K562 (cell line): ENCODE measurements around the gene C10orf95. TPM values are rescaled to one million over a fixed set of nuclear protein-coding genes. Genes with fewer than 3 reads are reported as not detected.

Experiments
- ATAC-seq: fragments of 200-7000 bp; cut with Tn5 transposase; 3 replicates; pipeline ENCODE4 v1.9.1; 2020; ENCODE audit warnings: moderate library complexity
- BruUV-seq: library from RNA; stranded (reverse); fragments of 400-500 nt; replicated peaks from 2 replicates; lab custom pipeline; 2021; lab: Mats Ljungman, UMichigan
- CTCF ChIA-PET: fragments of 300-600 bp; formaldehyde crosslinking; extraction: SDS; loops from one replicate; lab custom pipeline; 2021; ENCODE audit warnings: low intra/inter-chr PET ratio; lab: Yijun Ruan, JAX
- POLR2A ChIA-PET: fragments of 300-600, 350-650 bp; sonication (Branson Sonifier 250); formaldehyde crosslinking; extraction: SDS; loops from one replicate; lab custom pipeline; 2021; ENCODE audit warnings: antibody characterized with exemption, inconsistent platforms; lab: Yijun Ruan, JAX
- DNase-seq, 4 experiments: peaks; one replicate each; pipeline versions ENCODE4 v3.0.0 to v3.0.0-alpha.2; 2011 to 2018; ENCODE audit warnings: low spot score in 3 of 4, mixed read lengths in 3 of 4; ENCODE audit errors: extremely low read depth in 1 of 4
- FAIRE-seq: peaks from 2 replicates; lab custom pipeline; 2011; peaks lifted over from hg19 to GRCh38; lab: Jason Lieb, UNC
- H2AFZ ChIP-seq: 2 replicates; pipeline ENCODE4 v1.6.0; 2011; ENCODE audit warnings: low read depth, low read length, control low read depth, inconsistent platforms
- H3K27ac ChIP-seq: fragments of 200-600 bp; 3 replicates; pipeline ENCODE4 v1.8.0; 2011; ENCODE audit warnings: low read depth, mild to moderate bottlenecking, control low read depth, inconsistent platforms, low read length, moderate library complexity, mixed read lengths; ENCODE audit errors: extremely low read depth
- H3K27me3 ChIP-seq, 2 experiments: fragments of 300-600 bp in 1 of 2; 2 replicates in 1 of 2; 3 replicates in 1 of 2; pipeline versions ENCODE4 v1.6.0 to v1.8.0; 2011; ENCODE audit warnings: inconsistent platforms in 2 of 2, low read length in 2 of 2, mild to moderate bottlenecking in 1 of 2, mixed read lengths in 1 of 2, moderate library complexity in 1 of 2; ENCODE audit not compliant: control insufficient read depth in 2 of 2, insufficient read depth in 2 of 2
- H3K36me3 ChIP-seq: fragments of 300-600 bp; 3 replicates; pipeline ENCODE4 v1.8.0; 2011; ENCODE audit warnings: mild to moderate bottlenecking, low read length, inconsistent platforms; ENCODE audit not compliant: control insufficient read depth, insufficient read depth
- H3K4me1 ChIP-seq, 2 experiments: fragments of 200-600 bp in 1 of 2; replicated peaks in 1 of 2; 2 replicates in 1 of 2; 3 replicates in 1 of 2; pipeline versions ENCODE4 v1.5.1 to v1.8.0; 2011; ENCODE audit warnings: inconsistent platforms in 2 of 2, low read length in 2 of 2, mild to moderate bottlenecking in 1 of 2, mixed read lengths in 1 of 2, moderate library complexity in 1 of 2; ENCODE audit not compliant: control insufficient read depth in 2 of 2, insufficient read depth in 2 of 2
- H3K4me2 ChIP-seq: 2 replicates; pipeline ENCODE4 v1.6.1; 2011; ENCODE audit warnings: low read length, control low read depth, inconsistent platforms, mixed read lengths; ENCODE audit not compliant: insufficient read depth
- H3K4me3 ChIP-seq: fragments of 200-600 bp; sonication (generic), shearing (Covaris generic); 2 replicates; pipeline ENCODE4 v1.5.1; 2016; ENCODE audit warnings: control low read depth, inconsistent platforms
- H3K79me2 ChIP-seq: fragments of 200-600 bp; 3 replicates; pipeline ENCODE4 v1.8.0; 2011; ENCODE audit warnings: low read length, inconsistent platforms; ENCODE audit not compliant: control insufficient read depth, insufficient read depth
- H3K9ac ChIP-seq, 2 experiments: 2 replicates each; pipeline versions ENCODE4 v1.6.0 to v1.6.1; 2011; ENCODE audit warnings: low read depth in 2 of 2, low read length in 2 of 2, control low read depth in 1 of 2, inconsistent platforms in 1 of 2, mild to moderate bottlenecking in 1 of 2, mixed read lengths in 1 of 2; ENCODE audit not compliant: insufficient read depth in 1 of 2
- H3K9me1 ChIP-seq: one replicate; pipeline ENCODE4 v1.6.0; 2011; ENCODE audit warnings: inconsistent platforms, mild to moderate bottlenecking, low read length, moderate library complexity; ENCODE audit not compliant: control insufficient read depth, insufficient read depth
- H3K9me3 ChIP-seq: replicated peaks from 2 replicates; pipeline ENCODE4 v1.5.1; 2011; ENCODE audit warnings: low read depth, low read length, inconsistent platforms; ENCODE audit not compliant: control insufficient read depth, insufficient read depth
- H4K20me1 ChIP-seq: replicated peaks from 2 replicates; pipeline ENCODE4 v1.6.1; 2011; ENCODE audit warnings: low read length, inconsistent platforms, mixed read lengths; ENCODE audit not compliant: control insufficient read depth, insufficient read depth
- GTF2E2 ChIP-seq: fragments of 200-800 bp; sonication (Bioruptor generic); IDR thresholded peaks from 2 replicates; pipeline ENCODE4 v1.6.1; 2016; ENCODE audit warnings: missing genetic modification characterization, missing compliant biosample characterization
- HINFP ChIP-seq: fragments of 450-650 bp; conservative IDR thresholded peaks from 2 replicates; pipeline ENCODE4 v1.6.1; 2016; ENCODE audit warnings: missing genetic modification characterization, low read depth, mild to moderate bottlenecking, control low read depth, missing compliant biosample characterization
- MCM2 ChIP-seq: fragments of 450-650 bp; IDR thresholded peaks from 2 replicates; pipeline ENCODE4 v1.6.1; 2017; ENCODE audit warnings: low read depth, mild to moderate bottlenecking
- ZFP1 ChIP-seq: fragments of 450-650 bp; formaldehyde crosslinking; IDR thresholded peaks from 2 replicates; pipeline ENCODE4 v1.4.0; 2020; ENCODE audit warnings: mild to moderate bottlenecking, mixed read lengths
- WGBS: fragments of 100-300 bp; shearing (Covaris generic); methylation state at CpG from one replicate; pipeline ENCODE4 v1.1.6; 2016; ENCODE audit warnings: low coverage, mixed read lengths; ENCODE audit not compliant: insufficient coverage; ENCODE audit errors: missing lambda C conversion rate; 5-methylcytosine and 5-hydroxymethylcytosine counted together
- in situ Hi-C: fragments of 300-500 bp; cut with MboI; formaldehyde crosslinking; loops from 4 replicates; pipeline ENCODE4 v1.15.0; 2018; ENCODE audit warnings: inconsistent platforms, mixed read lengths
- intact Hi-C: fragments of 100-400 bp; cut with micrococcal nuclease; formaldehyde crosslinking; loops from 2 replicates; pipeline ENCODE4 v1.14.2; 2022
- polyA plus RNA-seq, 8 experiments: library from polyadenylated mRNA; depleted of rRNA in 4 of 8; stranded (reverse) in 5 of 8; unstranded in 3 of 8; fragments of >200 nt; fragmentation: Nextera tagmentation in 2 of 8; fragmentation: Illumina TruSeq in 1 of 8; extraction: Ambion mirVana in 2 of 8; extraction: Trizol in 1 of 8; gene quantifications; 2 replicates each; pipeline versions ENCODE4 v1.2.1 to v1.2.3, GENCODE V29; 2011 to 2014; ENCODE audit warnings: inconsistent platforms in 1 of 8, missing spikeins in 1 of 8
- total RNA-seq, 7 experiments: library from RNA; depleted of rRNA in 6 of 7; stranded (reverse); fragments of >200 nt in 6 of 7; fragmentation: Illumina TruSeq in 2 of 7; extraction: Trizol in 2 of 7; gene quantifications; 2 replicates each; pipeline versions ENCODE4 v1.2.1 to v1.2.3, GENCODE V29; 2011 to 2021; ENCODE audit warnings: low replicate concordance in 1 of 7
- TF ChIP-seq, protein P1 (sequence below): fragments of 450-650 bp; IDR thresholded peaks from 2 replicates; pipeline ENCODE4 v1.6.1; 2016; ENCODE audit warnings: missing biosample characterization, missing genetic modification characterization
- TF ChIP-seq, protein P2 (sequence below): fragments of 450-650 bp; formaldehyde crosslinking; IDR thresholded peaks from 2 replicates; pipeline ENCODE4 v1.4.0; 2020; ENCODE audit warnings: mild to moderate bottlenecking, mixed read lengths

C10orf95 gene
- total and polyA plus RNA-seq, 9 of the 15 experiments (the other 6 are each of a cell fraction or from before 2014, with no cell fraction given), result 0.03 to 0.41 (median 0.17) TPM; not detected in 1

- TF ChIP-seq HINFP (tag), result peak; percentile 87
- TF ChIP-seq, protein P1, sequence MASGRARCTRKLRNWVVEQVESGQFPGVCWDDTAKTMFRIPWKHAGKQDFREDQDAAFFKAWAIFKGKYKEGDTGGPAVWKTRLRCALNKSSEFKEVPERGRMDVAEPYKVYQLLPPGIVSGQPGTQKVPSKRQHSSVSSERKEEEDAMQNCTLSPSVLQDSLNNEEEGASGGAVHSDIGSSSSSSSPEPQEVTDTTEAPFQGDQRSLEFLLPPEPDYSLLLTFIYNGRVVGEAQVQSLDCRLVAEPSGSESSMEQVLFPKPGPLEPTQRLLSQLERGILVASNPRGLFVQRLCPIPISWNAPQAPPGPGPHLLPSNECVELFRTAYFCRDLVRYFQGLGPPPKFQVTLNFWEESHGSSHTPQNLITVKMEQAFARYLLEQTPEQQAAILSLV (tag), result peak; percentile 90
- TF ChIP-seq ZFP1 (CRISPR knock-in tag), result peak; percentile 58
- 0 out of 2 replicates have a peak, but pooled peaks have one; percentile 20 for TF ChIP-seq GTF2E2 (tag)
These were observed 3.5 kb upstream of the C10orf95 start (continued) for GRCh38 chr10:102454662-102455487.

GRCh38 chr10:102453502-102453901 is 2.2 kb upstream of the C10orf95 start:
- H3K27me3 ChIP-seq, result no peaks in the 10 kb centered on the region
- H3K27ac ChIP-seq, result peak overlapping the region; percentile 70; the same call in 2 of the 3 replicates
- FAIRE-seq (no peak), ATAC-seq (no peak)
- H3K9me1 ChIP-seq, result no peaks in the 10 kb centered on the region
- peaks cover 41 to 42% of the 10 kb centered on the region in 2 experiments for H3K4me1 ChIP-seq
- H3K9ac ChIP-seq, result 0 out of 4 replicates have a peak overlapping the region, but pooled peaks of 1 of the 2 experiments have one; percentile 9
- CTCF ChIA-PET, result no interaction called here
- no peak overlapping the region for H2AFZ ChIP-seq
- H3K79me2 ChIP-seq, result peaks cover 43% of the 10 kb centered on the region
- no peaks in the 10 kb centered on the region for H3K9me3 ChIP-seq
- no TSS peak for BruUV-seq
- H3K36me3 ChIP-seq, result peaks cover 44% of the 10 kb centered on the region; the same call in 2 of the 3 replicates
- POLR2A ChIA-PET, result interaction anchor here (0.6 to 1.2 kb wide), 5 partner anchors 17 to 141 kb away, joined by 3 to 6 read pairs (median 3); partner anchors contain the start of gene CUEDC2
- WGBS, result 82% methylated on average over 4 of the region's 5 CpGs
- TF ChIP-seq MCM2, result no peak
- TF ChIP-seq, protein P2, sequence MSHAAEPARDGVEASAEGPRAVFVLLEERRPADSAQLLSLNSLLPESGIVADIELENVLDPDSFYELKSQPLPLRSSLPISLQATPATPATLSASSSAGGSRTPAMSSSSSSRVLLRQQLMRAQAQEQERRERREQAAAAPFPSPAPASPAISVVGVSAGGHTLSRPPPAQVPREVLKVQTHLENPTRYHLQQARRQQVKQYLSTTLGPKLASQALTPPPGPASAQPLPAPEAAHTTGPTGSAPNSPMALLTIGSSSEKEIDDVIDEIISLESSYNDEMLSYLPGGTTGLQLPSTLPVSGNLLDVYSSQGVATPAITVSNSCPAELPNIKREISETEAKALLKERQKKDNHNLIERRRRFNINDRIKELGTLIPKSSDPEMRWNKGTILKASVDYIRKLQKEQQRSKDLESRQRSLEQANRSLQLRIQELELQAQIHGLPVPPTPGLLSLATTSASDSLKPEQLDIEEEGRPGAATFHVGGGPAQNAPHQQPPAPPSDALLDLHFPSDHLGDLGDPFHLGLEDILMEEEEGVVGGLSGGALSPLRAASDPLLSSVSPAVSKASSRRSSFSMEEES, result no peak
- TF ChIP-seq, all 486 proteins: peak for 0
- no peak for DNase-seq
- Histone ChIP-seq H3K4me3 (no peak overlapping the region), H4K20me1 (no peaks in the 10 kb centered on the region), H3K4me2 (no peak overlapping the region)
- in situ Hi-C loops, result no loop called here
- intact Hi-C loops, result no loop called here
